Vagina (tissue), 2 donors: Measurements from ENCODE around the gene KDM4E. TPM values are rescaled to one million over a fixed set of nuclear protein-coding genes. Genes with fewer than 3 reads are reported as not detected.

Source experiments
- DNase-seq, 2 donors: peaks; one replicate each; pipeline ENCODE4 v3.0.0-alpha.2; 2017; ENCODE audit errors: extremely low spot score in 2 of 2
- H3K27ac ChIP-seq: fragments of 200-600 bp; sonication (generic); one replicate; pipeline ENCODE4 v1.5.1; 2019
- H3K27me3 ChIP-seq: fragments of 200-600 bp; sonication (generic); one replicate; pipeline ENCODE4 v1.5.1; 2019
- H3K36me3 ChIP-seq, 2 donors: fragments of 200-600 bp; sonication (generic); one replicate each; pipeline ENCODE4 v1.5.1; 2017 to 2019
- H3K4me1 ChIP-seq: fragments of 200-600 bp; sonication (generic); one replicate; pipeline ENCODE4 v1.5.1; 2019
- H3K4me3 ChIP-seq, 2 donors: fragments of 200-600 bp; sonication (generic); 1 replicate in 1 of 2; 2 replicates in 1 of 2; pipeline ENCODE4 v1.5.1; 2016 to 2019
- H3K9me3 ChIP-seq: fragments of 200-600 bp; sonication (generic); one replicate; pipeline ENCODE4 v1.5.1; 2019
- CTCF ChIP-seq, 3 experiments: fragments of 450-650 bp in 2 of 3; fragments of 200-600 bp in 1 of 3; sonication (generic) in 1 of 3; IDR thresholded peaks; one replicate each; pipeline ENCODE4 v1.5.1; 2017 to 2019; ENCODE audit warnings: antibody characterized with exemption in 3 of 3, mild to moderate bottlenecking in 2 of 3, moderate library complexity in 2 of 3
- POLR2A ChIP-seq, 2 donors: fragments of 450-650 bp; IDR thresholded peaks; one replicate each; pipeline ENCODE4 v1.6.1; 2017; ENCODE audit warnings: antibody characterized with exemption in 2 of 2, mild to moderate bottlenecking in 2 of 2, moderate library complexity in 2 of 2
- POLR2AphosphoS5 ChIP-seq, 2 donors: sonication (generic); formaldehyde crosslinking; IDR thresholded peaks; one replicate each; pipeline ENCODE4 v1.9.0; 2017; ENCODE audit warnings: antibody characterized with exemption in 2 of 2, mild to moderate bottlenecking in 2 of 2, low read depth in 1 of 2; ENCODE audit not compliant: insufficient read depth in 1 of 2
- intact Hi-C: fragments of 100-400 bp; cut with DNase I; formaldehyde crosslinking; loops from one replicate; pipeline ENCODE4 v1.15.1; 2023
- total RNA-seq: library from RNA; depleted of rRNA; stranded (reverse); fragments of >200 nt; gene quantifications from one replicate; pipeline ENCODE4 v1.2.3, GENCODE V29; 2016

The KDM4E gene
- total RNA-seq, 1 donor from 2014 or later = not detected

- Histone ChIP-seq H3K27ac (no peak overlapping the region), H3K36me3 (no peaks in the 10 kb centered on the region), H3K4me3 (no peak overlapping the region), H3K9me3 (no peaks in the 10 kb centered on the region), H3K27me3 (no peaks in the 10 kb centered on the region), H3K4me1 (no peaks in the 10 kb centered on the region)
- DNase-seq = no peak
- TF ChIP-seq POLR2AphosphoS5 (IDR thresholded peaks at IDR 0.05; ENCODE audit: insufficient read depth in 1 of 2, low read depth in 1 of 2) = no peak
- intact Hi-C loops = no loop called here
Measured at GRCh38 chr11:95059046-95059445, 34.0 kb downstream of the KDM4E start.

GRCh38 chr11:95065336-95065735 lies 40.3 kb downstream of the KDM4E start:
- Histone ChIP-seq H3K4me1 (peaks cover 22% of the 10 kb centered on the region), H3K36me3 (no peaks in the 10 kb centered on the region), H3K27ac (no peak overlapping the region), H3K4me3 (no peak overlapping the region), H3K9me3 (no peaks in the 10 kb centered on the region), H3K27me3 (no peaks in the 10 kb centered on the region)
- intact Hi-C loops = no loop called here
- no peak for DNase-seq
- TF ChIP-seq POLR2A (IDR thresholded peaks at IDR 0.05) (no peak), POLR2AphosphoS5 (IDR thresholded peaks at IDR 0.05; ENCODE audit: insufficient read depth in 1 of 2, low read depth in 1 of 2) (no peak), CTCF (IDR thresholded peaks at IDR 0.05) (no peak)

GRCh38 chr11:95066716-95067038 lies 41.6 kb downstream of the KDM4E start, which contains the start of gene SRSF8:
Gene SRSF8, plus strand, starts transcription at chr11:95066919. Its CDS starts 308 bp downstream, at chr11:95067227.
- intact Hi-C loops = loop anchor here (2.0 kb wide), 1 partner anchor 84 kb away; no protein-coding TSS in a partner anchor
- H3K4me3 ChIP-seq = peak within 1 kb of the TSS; percentile 53 to 60
- H3K27ac ChIP-seq = peak within 1 kb of the TSS; percentile 95
- DNase-seq = no peak
- H3K4me1 ChIP-seq = peaks cover 27% of the 10 kb centered on the region
- H3K9me3 ChIP-seq = no peaks in the 10 kb centered on the region
- H3K36me3 ChIP-seq = no peaks in the 10 kb centered on the region
- TF ChIP-seq POLR2A (IDR thresholded peaks at IDR 0.05) (no peak), POLR2AphosphoS5 (IDR thresholded peaks at IDR 0.05; ENCODE audit: insufficient read depth in 1 of 2, low read depth in 1 of 2) (no peak), CTCF (IDR thresholded peaks at IDR 0.05) (no peak)
- no peaks in the 10 kb centered on the region for H3K27me3 ChIP-seq

- H3K27me3 ChIP-seq = no peaks in the 10 kb centered on the region
- no peak for DNase-seq
- H3K9me3 ChIP-seq = no peaks in the 10 kb centered on the region
- intact Hi-C loops = loop anchor here (2.0 kb wide), 1 partner anchor 84 kb away; no protein-coding TSS in a partner anchor
- peak overlapping the region; percentile 53 to 60 for H3K4me3 ChIP-seq
- H3K36me3 ChIP-seq = no peaks in the 10 kb centered on the region
- TF ChIP-seq POLR2AphosphoS5 (IDR thresholded peaks at IDR 0.05; ENCODE audit: insufficient read depth in 1 of 2, low read depth in 1 of 2) = peak in 1 of 2 donors; percentile 74
- TF ChIP-seq POLR2A (IDR thresholded peaks at IDR 0.05) = peak in 1 of 2 donors; percentile 41
- TF ChIP-seq CTCF (IDR thresholded peaks at IDR 0.05) = peak in 1 of 3 experiments; percentile 35
- H3K27ac ChIP-seq = peak overlapping the region; percentile 95
- peaks cover 27% of the 10 kb centered on the region for H3K4me1 ChIP-seq
Measured at GRCh38 chr11:95067039-95067840, 42.2 kb downstream of the KDM4E start.

- intact Hi-C loops = loop anchor here (2.0 kb wide), 1 partner anchor 83 kb away; no protein-coding TSS in a partner anchor
- Histone ChIP-seq H3K4me3 (peak overlapping the region; percentile 53 to 60), H3K27me3 (no peaks in the 10 kb centered on the region), H3K36me3 (no peaks in the 10 kb centered on the region), H3K27ac (peak overlapping the region; percentile 95), H3K9me3 (no peaks in the 10 kb centered on the region), H3K4me1 (peaks cover 27% of the 10 kb centered on the region)
- no peak for TF ChIP-seq POLR2AphosphoS5 (IDR thresholded peaks at IDR 0.05; ENCODE audit: insufficient read depth in 1 of 2, low read depth in 1 of 2)
- no peak for TF ChIP-seq CTCF (IDR thresholded peaks at IDR 0.05)
- TF ChIP-seq POLR2A (IDR thresholded peaks at IDR 0.05) = no peak
- DNase-seq = no peak
Measured at GRCh38 chr11:95067841-95068219, 42.8 kb downstream of the KDM4E start.
